ENCODE results near the gene THUMPD3.

DNA sequence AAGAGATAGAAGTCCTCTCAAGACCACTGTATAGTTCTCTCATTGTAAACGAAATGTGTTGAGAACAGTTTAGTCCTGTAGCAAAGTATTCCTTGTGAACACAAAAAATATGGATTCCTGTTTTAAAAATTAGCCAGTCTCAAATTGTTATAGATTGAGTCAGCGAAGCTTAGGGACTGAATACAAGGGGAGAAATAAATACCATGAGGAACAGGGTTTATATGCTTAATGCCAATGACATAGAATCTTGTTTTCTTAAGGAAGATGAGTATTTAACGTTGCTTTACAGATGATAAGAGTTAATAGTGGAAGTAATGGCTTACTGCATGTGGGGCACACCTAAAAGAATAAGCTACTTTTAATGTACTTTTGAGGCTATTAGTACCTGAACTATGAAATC is 72.5 kb downstream of the THUMPD3 start:
- TF ChIP-seq, protein P1, sequence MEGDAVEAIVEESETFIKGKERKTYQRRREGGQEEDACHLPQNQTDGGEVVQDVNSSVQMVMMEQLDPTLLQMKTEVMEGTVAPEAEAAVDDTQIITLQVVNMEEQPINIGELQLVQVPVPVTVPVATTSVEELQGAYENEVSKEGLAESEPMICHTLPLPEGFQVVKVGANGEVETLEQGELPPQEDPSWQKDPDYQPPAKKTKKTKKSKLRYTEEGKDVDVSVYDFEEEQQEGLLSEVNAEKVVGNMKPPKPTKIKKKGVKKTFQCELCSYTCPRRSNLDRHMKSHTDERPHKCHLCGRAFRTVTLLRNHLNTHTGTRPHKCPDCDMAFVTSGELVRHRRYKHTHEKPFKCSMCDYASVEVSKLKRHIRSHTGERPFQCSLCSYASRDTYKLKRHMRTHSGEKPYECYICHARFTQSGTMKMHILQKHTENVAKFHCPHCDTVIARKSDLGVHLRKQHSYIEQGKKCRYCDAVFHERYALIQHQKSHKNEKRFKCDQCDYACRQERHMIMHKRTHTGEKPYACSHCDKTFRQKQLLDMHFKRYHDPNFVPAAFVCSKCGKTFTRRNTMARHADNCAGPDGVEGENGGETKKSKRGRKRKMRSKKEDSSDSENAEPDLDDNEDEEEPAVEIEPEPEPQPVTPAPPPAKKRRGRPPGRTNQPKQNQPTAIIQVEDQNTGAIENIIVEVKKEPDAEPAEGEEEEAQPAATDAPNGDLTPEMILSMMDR (IDR thresholded peaks at IDR 0.05): no peak
- TF ChIP-seq ZFX (IDR thresholded peaks at IDR 0.05; ENCODE audit: borderline replicate concordance): no peak

Measured in 22Rv1 (cell line).